Ovary (tissue), 3 donors: Measurements from ENCODE around the gene SNX30.

Experiments used
- EP300 ChIP-seq: sonication (generic); formaldehyde crosslinking; IDR thresholded peaks from one replicate; pipeline ENCODE4 v1.6.1; 2017; ENCODE audit warnings: antibody characterized with exemption
- POLR2A ChIP-seq: fragments of 450-650 bp; IDR thresholded peaks from one replicate; pipeline ENCODE4 v1.6.1; 2017; ENCODE audit warnings: antibody characterized with exemption, mild to moderate bottlenecking, moderate library complexity
- TF ChIP-seq, protein P1 (sequence below), 3 donors: fragments of 450-650 bp in 2 of 3; fragments of 200-600 bp in 1 of 3; IDR thresholded peaks; one replicate each; pipeline versions ENCODE4 v1.5.1 to v1.8.0; 2016 to 2022; ENCODE audit warnings: antibody characterized with exemption in 3 of 3, mild to moderate bottlenecking in 1 of 3
- donor health status: DM: no; HTN: no; CAD: no.

DNA sequence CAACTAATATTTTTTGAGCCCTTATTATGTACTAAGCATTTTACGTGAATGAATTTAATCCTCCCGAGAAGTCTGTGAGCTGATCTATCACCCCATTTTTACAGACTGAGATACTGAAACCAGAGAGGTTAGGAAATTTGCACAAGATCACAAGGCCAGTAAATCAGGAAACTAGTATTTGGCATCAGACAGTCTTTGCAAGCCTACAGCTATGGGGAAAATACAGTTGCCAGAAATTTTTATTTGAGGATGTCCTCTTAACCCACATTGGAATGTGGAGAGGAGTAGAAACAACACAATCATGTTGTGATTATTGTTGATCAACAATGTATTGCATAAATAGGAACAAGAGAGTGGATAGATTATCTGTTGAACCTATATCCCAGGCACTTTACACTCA is 142.4 kb downstream of the SNX30 start:
- TF ChIP-seq, protein P1, sequence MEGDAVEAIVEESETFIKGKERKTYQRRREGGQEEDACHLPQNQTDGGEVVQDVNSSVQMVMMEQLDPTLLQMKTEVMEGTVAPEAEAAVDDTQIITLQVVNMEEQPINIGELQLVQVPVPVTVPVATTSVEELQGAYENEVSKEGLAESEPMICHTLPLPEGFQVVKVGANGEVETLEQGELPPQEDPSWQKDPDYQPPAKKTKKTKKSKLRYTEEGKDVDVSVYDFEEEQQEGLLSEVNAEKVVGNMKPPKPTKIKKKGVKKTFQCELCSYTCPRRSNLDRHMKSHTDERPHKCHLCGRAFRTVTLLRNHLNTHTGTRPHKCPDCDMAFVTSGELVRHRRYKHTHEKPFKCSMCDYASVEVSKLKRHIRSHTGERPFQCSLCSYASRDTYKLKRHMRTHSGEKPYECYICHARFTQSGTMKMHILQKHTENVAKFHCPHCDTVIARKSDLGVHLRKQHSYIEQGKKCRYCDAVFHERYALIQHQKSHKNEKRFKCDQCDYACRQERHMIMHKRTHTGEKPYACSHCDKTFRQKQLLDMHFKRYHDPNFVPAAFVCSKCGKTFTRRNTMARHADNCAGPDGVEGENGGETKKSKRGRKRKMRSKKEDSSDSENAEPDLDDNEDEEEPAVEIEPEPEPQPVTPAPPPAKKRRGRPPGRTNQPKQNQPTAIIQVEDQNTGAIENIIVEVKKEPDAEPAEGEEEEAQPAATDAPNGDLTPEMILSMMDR (IDR thresholded peaks at IDR 0.05) = no peak
- TF ChIP-seq POLR2A = no peak
- no peak for TF ChIP-seq EP300
